DND-41 (cell line): ENCODE results near the gene OPCML.

Source experiments
- ATAC-seq: fragments of 200-7000 bp; cut with Tn5 transposase; 3 replicates; pipeline ENCODE4 v1.9.1; 2021; ENCODE audit warnings: low read depth; ENCODE audit not compliant: insufficient read depth
- DNase-seq: peaks from one replicate; pipeline ENCODE4 v3.0.0-alpha.2; 2020
- H2AFZ ChIP-seq: 2 replicates; pipeline ENCODE4 v1.6.0; 2012; ENCODE audit warnings: low read depth, low read length
- H3K27ac ChIP-seq: 2 replicates; pipeline ENCODE4 v1.5.1; 2012; ENCODE audit warnings: low read length, inconsistent platforms
- H3K27me3 ChIP-seq: fragments of 200-600 bp; sonication (generic); 2 replicates; pipeline ENCODE4 v1.6.0; 2012; ENCODE audit warnings: low read length, mild to moderate bottlenecking, inconsistent platforms; ENCODE audit not compliant: insufficient read depth, poor library complexity
- H3K36me3 ChIP-seq: 2 replicates; pipeline ENCODE4 v1.5.1; 2012; ENCODE audit warnings: low read length, inconsistent platforms; ENCODE audit not compliant: insufficient read depth
- H3K4me1 ChIP-seq: 2 replicates; pipeline ENCODE4 v1.5.1; 2012; ENCODE audit warnings: mild to moderate bottlenecking, low read length; ENCODE audit not compliant: insufficient read depth
- H3K4me2 ChIP-seq: 2 replicates; pipeline ENCODE4 v1.6.0; 2012; ENCODE audit warnings: mild to moderate bottlenecking, moderate library complexity, low read length, inconsistent platforms; ENCODE audit not compliant: insufficient read depth
- H3K4me3 ChIP-seq, 2 experiments: fragments of 200-600 bp in 1 of 2; shearing (Covaris generic) in 1 of 2; 2 replicates each; pipeline ENCODE4 v1.5.1; 2012 to 2016; ENCODE audit warnings: inconsistent platforms in 2 of 2, low read length in 2 of 2, mild to moderate bottlenecking in 2 of 2, low read depth in 1 of 2, moderate library complexity in 1 of 2
- H3K79me2 ChIP-seq: 2 replicates; pipeline ENCODE4 v1.6.0; 2012; ENCODE audit warnings: low read length, inconsistent platforms; ENCODE audit not compliant: insufficient read depth
- H3K9ac ChIP-seq: 2 replicates; pipeline ENCODE4 v1.6.0; 2012; ENCODE audit warnings: low read depth, mild to moderate bottlenecking, inconsistent platforms, low read length, moderate library complexity
- H3K9me3 ChIP-seq: 2 replicates; pipeline ENCODE4 v1.5.1; 2012; ENCODE audit warnings: low read length, moderate library complexity, mild to moderate bottlenecking, inconsistent platforms; ENCODE audit not compliant: insufficient read depth, severe bottlenecking
- H4K20me1 ChIP-seq: 2 replicates; pipeline ENCODE4 v1.6.0; 2012; ENCODE audit warnings: low read length; ENCODE audit not compliant: insufficient read depth
- EZH2 ChIP-seq: IDR thresholded peaks from 3 replicates; pipeline ENCODE4 v1.6.1; 2012; ENCODE audit warnings: borderline replicate concordance, low read depth, mild to moderate bottlenecking, moderate library complexity, low read length, inconsistent platforms; ENCODE audit not compliant: severe bottlenecking
- TF ChIP-seq, protein P1 (sequence below): IDR thresholded peaks from 2 replicates; pipeline ENCODE4 v1.5.1; 2012; ENCODE audit warnings: borderline replicate concordance, low read length, moderate library complexity, mild to moderate bottlenecking; ENCODE audit not compliant: poor library complexity, severe bottlenecking; ENCODE audit errors: extremely low read depth

OPCML gene

DNA sequence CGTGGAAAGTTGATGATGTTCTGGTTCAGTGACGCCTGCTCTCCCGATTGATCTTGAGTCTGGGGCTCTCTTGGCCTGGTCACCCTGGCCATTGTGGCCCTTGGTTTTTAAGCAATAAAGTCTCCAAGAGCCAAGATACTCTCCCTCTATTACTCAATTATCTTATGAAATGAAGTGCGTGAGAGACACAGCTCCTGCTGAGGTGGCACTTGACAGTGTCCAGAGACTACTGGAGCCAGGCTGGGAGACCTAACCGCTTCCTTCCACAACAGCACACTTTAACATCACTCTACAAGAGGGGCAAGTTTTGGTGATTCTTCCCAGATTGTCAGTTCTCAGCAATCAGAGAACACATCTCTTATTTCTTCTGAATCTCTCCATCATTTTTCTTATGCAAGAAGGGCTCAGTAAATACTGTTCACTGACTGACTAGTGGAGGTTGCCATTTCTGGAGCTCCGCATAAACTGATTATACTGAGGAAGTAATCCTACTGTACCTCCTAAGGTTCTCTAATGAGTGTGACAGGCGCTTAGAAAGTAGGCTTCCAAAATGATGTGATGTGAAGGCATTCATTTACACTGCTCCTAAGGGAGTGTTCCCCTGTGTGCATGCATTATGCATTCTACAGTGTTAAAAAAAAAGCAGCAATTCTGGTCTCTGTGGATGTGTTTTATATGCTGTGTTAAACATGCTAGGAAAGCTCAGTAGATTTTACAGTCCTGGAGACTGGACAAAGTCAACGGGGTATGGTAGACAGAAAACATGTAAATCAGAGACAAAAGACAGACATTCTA lies 968.0 kb downstream of the OPCML start:
- H3K27ac ChIP-seq, result no peak overlapping the region
- H3K9ac ChIP-seq, result no peak overlapping the region
- peaks cover 6% of the 10 kb centered on the region for H3K9me3 ChIP-seq
- H3K4me1 ChIP-seq, result no peaks in the 10 kb centered on the region
- H3K79me2 ChIP-seq, result no peaks in the 10 kb centered on the region
- ATAC-seq, result no peak
- H3K36me3 ChIP-seq, result no peaks in the 10 kb centered on the region
- TF ChIP-seq EZH2, result no peak
- TF ChIP-seq, protein P1, sequence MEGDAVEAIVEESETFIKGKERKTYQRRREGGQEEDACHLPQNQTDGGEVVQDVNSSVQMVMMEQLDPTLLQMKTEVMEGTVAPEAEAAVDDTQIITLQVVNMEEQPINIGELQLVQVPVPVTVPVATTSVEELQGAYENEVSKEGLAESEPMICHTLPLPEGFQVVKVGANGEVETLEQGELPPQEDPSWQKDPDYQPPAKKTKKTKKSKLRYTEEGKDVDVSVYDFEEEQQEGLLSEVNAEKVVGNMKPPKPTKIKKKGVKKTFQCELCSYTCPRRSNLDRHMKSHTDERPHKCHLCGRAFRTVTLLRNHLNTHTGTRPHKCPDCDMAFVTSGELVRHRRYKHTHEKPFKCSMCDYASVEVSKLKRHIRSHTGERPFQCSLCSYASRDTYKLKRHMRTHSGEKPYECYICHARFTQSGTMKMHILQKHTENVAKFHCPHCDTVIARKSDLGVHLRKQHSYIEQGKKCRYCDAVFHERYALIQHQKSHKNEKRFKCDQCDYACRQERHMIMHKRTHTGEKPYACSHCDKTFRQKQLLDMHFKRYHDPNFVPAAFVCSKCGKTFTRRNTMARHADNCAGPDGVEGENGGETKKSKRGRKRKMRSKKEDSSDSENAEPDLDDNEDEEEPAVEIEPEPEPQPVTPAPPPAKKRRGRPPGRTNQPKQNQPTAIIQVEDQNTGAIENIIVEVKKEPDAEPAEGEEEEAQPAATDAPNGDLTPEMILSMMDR, result no peak
- H2AFZ ChIP-seq, result no peak overlapping the region
- H3K27me3 ChIP-seq, result no peaks in the 10 kb centered on the region
- no peaks in the 10 kb centered on the region for H4K20me1 ChIP-seq
- no peak overlapping the region for H3K4me2 ChIP-seq
- H3K4me3 ChIP-seq, result no peak overlapping the region
- no peak for DNase-seq

DNA sequence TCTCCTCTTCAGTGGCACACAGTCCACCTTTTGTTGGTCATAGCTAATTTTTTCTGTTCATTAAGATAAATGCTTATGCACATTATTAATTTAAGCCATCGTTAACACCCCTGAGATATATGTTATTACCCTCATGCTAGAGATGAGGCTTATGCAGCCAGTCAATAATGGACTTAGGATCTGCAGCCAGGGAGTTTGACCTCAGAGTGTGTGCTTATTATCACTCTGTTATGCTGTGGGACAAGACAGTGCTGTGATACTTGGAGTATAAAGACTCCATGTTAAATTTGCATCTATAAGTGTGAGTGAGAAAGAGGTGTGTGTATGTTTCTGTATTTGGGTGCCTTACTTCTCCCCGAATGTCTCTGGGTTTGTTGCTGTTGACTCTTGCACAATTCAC lies 969.3 kb downstream of the OPCML start:
- Histone ChIP-seq H3K4me3 (no peak overlapping the region), H3K27ac (no peak overlapping the region), H3K9me3 (no peaks in the 10 kb centered on the region), H3K9ac (no peak overlapping the region), H3K79me2 (no peaks in the 10 kb centered on the region), H3K4me2 (no peak overlapping the region), H3K36me3 (no peaks in the 10 kb centered on the region), H4K20me1 (no peaks in the 10 kb centered on the region), H3K4me1 (no peaks in the 10 kb centered on the region), H2AFZ (no peak overlapping the region), H3K27me3 (no peaks in the 10 kb centered on the region)
- no peak for TF ChIP-seq EZH2
- TF ChIP-seq, protein P1, result no peak
- DNase-seq (no peak), ATAC-seq (no peak)

DNA sequence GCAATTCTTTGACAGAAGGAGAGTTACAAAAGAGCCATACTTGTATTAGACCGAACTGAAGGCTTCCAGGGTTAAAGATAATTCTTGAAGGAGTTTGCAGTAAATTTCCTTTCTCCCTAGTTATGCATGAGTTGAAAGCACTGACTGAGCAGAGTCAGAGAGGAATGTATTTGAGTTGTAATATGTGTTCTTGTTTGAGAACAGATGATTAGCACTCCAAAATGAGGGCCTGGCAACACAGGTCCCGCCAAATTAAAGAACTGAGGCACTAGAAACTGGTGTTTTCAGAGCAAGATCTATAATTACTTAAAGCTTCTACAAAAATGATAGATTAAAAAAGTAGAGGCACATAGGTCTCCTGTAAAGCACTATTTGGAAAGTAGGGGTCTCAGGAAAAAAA lies 970.4 kb downstream of the OPCML start:
- ATAC-seq (no peak), DNase-seq (no peak)
- Histone ChIP-seq H3K9ac (no peak overlapping the region), H3K4me2 (no peak overlapping the region), H2AFZ (no peak overlapping the region), H3K9me3 (no peaks in the 10 kb centered on the region), H3K27me3 (no peaks in the 10 kb centered on the region), H3K27ac (no peak overlapping the region), H3K79me2 (no peaks in the 10 kb centered on the region), H3K4me3 (no peak overlapping the region), H4K20me1 (no peaks in the 10 kb centered on the region), H3K36me3 (no peaks in the 10 kb centered on the region), H3K4me1 (no peaks in the 10 kb centered on the region)
- TF ChIP-seq EZH2, result no peak
- TF ChIP-seq, protein P1, result no peak
